Measurements from ENCODE around the gene CNTF.

- TF ChIP-seq EZH2 (IDR thresholded peaks at IDR 0.05) = no peak
- TF ChIP-seq CTCF (IDR thresholded peaks at IDR 0.05) = no peak
- no peak for TF ChIP-seq EZH2phosphoT487 (IDR thresholded peaks at IDR 0.05)
These were observed 18.9 kb downstream of the CNTF start for GRCh38 chr11:58641341-58641740.
